Retinal pigment epithelial cell (primary cell): ENCODE measurements around the gene TRIM39.

ENCODE experiments used
- DNase-seq: peaks from one replicate; pipeline ENCODE4 v3.0.0-alpha.2; 2010; ENCODE audit warnings: low read depth
- H3K4me3 ChIP-seq: 2 replicates; pipeline ENCODE4 v1.5.1; 2011; ENCODE audit warnings: mild to moderate bottlenecking, low read length, control low read depth, moderate library complexity
- TF ChIP-seq, protein P1 (sequence below): conservative IDR thresholded peaks from 2 replicates; pipeline ENCODE4 v1.5.1; 2011; ENCODE audit warnings: low read depth, low read length, control low read depth, inconsistent platforms

Gene TRIM39

DNA sequence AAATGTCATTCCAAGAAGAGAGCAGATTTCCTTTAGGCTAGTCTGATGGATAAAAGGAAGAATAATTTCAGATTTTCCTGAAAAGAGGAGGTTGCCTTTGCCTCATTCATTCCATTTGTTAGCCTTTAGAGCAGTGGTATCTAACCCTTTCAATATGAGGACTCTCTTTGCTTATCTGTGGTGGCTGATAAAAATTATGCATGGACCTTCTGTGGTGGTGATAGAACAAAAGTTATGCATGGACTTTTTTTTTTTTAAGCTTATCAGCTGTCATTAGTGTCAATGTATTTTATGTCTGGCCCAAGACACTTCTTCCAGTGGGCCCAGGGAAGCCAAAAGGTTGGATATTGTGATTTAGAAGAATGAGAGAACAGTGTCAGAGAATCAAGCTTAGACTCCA, 1.7 kb downstream of the TRIM39 start:
- DNase-seq: no peak
- TF ChIP-seq, protein P1, sequence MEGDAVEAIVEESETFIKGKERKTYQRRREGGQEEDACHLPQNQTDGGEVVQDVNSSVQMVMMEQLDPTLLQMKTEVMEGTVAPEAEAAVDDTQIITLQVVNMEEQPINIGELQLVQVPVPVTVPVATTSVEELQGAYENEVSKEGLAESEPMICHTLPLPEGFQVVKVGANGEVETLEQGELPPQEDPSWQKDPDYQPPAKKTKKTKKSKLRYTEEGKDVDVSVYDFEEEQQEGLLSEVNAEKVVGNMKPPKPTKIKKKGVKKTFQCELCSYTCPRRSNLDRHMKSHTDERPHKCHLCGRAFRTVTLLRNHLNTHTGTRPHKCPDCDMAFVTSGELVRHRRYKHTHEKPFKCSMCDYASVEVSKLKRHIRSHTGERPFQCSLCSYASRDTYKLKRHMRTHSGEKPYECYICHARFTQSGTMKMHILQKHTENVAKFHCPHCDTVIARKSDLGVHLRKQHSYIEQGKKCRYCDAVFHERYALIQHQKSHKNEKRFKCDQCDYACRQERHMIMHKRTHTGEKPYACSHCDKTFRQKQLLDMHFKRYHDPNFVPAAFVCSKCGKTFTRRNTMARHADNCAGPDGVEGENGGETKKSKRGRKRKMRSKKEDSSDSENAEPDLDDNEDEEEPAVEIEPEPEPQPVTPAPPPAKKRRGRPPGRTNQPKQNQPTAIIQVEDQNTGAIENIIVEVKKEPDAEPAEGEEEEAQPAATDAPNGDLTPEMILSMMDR: no peak
- no peak overlapping the region for H3K4me3 ChIP-seq

DNA sequence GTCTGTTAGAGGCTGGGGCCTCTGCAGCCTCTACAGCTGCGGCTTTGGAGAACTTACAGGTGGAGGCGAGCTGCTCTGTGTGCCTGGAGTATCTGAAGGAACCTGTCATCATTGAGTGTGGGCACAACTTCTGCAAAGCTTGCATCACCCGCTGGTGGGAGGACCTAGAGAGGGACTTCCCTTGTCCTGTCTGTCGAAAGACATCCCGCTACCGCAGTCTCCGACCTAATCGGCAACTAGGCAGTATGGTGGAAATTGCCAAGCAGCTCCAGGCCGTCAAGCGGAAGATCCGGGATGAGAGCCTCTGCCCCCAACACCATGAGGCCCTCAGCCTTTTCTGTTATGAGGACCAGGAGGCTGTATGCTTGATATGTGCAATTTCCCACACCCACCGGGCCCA, 2.6 kb downstream of the TRIM39 start:
- DNase-seq: no peak
- no peak overlapping the region for H3K4me3 ChIP-seq
- TF ChIP-seq, protein P1: no peak

DNA sequence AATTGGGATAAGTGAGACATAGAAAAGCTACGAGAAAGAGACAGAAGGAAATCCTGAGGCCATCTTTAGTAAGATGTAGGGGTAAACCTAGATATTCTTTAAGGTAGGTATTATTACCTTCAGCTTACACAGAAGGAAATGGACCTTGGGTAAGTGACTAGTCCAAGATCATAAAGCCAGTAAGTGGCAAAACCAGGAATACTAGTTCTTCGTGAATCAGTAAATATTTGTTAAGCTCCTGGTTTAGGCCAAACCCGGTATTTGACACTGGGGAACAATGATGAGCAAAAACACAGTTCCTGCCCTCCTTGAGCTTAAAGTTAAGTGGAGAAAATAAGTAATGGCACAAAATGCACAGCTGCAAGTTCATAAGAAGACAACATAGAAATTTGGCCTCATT, 5.3 kb downstream of the TRIM39 start:
- TF ChIP-seq, protein P1: no peak
- DNase-seq: no peak
- no peak overlapping the region for H3K4me3 ChIP-seq

DNA sequence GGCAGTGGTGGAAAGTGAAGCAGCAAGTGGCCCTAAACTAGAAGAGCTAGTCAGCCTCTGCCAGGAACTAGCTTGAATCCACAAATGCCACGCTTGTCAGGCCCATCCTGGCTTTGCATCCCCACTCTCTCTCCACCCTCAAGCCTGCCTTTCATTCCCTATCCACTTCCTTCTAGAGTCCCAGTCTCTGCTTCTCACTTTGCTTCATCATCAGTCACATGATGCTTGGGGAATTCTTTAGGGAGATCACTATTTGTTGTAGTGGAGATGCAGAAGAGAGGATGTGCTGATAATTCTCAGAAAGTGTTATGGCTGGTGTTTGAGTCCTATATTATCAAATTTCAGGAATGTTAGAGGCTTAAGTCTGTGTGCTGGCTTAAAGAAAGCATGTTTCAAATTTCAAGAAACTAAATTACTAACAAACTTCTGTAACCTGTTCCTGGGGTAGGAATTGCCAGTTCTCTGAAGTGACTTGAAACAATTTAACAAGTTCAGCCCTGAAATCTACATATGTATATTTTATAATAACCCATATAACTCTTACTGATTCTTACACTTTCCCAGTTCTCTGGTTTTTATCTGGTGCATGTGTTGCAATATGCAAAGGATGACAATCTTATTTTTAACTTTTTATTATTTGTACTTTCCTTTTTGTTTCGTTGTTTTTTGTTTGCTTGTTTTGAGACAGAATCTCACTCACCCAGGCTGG, 7.5 kb downstream of the TRIM39 start:
- TF ChIP-seq, protein P1: no peak
- DNase-seq: no peak

DNA sequence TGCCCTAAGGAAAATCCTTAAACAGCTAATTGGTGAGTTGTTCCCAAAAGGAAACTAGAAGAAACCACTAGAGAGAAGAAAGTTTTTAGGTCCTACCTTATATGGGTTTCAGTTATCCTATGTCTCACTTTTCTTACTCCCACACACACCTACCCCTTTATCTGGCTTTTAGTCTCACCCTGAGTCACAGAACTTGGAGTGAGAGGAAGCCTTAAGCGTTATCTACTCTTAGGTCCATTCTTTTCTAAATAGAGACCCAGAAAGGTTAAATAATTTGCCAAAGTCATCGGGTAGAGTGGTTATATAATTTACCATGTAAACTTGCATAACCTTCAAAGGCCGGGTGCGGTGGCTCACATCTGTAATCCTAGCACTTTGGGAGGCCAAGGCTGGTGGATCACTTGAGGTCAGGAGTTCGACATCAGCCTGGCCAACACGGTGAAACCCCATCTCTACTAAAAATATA, 13.9 kb downstream of the TRIM39 start:
- no peak overlapping the region for H3K4me3 ChIP-seq
- no peak for DNase-seq
- TF ChIP-seq, protein P1: no peak

More for the DNA sequence above, 7.5 kb downstream of the TRIM39 start:
- no peak overlapping the region for H3K4me3 ChIP-seq

DNA sequence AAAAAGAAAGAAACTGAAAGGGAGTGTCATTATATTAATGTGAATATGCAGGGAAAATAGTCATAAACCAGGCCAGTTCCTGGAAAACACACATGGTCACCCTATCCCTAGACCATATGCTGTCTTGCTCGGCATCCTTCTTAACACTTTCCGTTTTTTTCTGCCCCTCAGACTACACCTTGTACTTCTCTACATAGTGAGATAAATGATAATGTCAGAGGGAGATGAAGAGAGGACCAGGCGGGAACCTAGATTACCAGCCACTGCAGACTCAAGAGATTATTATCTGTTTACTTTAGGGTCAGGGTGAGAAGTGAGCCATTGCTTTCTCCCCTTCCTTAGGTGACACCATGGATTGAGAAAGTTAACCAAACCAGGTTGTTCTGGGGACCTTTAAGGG, 14.5 kb downstream of the TRIM39 start:
- no peak for DNase-seq
- TF ChIP-seq, protein P1: no peak
- no peak overlapping the region for H3K4me3 ChIP-seq

DNA sequence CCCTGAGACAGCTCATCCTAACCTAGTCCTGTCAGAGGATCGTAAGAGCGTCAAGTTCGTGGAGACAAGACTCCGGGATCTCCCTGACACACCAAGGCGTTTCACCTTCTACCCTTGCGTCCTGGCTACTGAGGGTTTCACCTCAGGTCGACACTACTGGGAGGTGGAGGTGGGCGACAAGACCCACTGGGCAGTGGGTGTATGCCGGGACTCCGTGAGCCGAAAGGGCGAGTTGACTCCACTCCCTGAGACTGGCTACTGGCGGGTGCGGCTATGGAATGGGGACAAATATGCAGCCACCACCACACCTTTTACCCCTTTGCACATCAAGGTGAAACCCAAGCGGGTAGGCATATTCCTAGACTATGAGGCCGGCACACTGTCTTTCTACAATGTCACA, 15.0 kb downstream of the TRIM39 start:
- no peak overlapping the region for H3K4me3 ChIP-seq
- no peak for DNase-seq
- TF ChIP-seq, protein P1: no peak
